Endothelial cell of umbilical vein (primary cell): ENCODE results near the gene ADIPOR2. TPM values are rescaled to one million over a fixed set of nuclear protein-coding genes. Genes with fewer than 3 reads are reported as not detected.

Experiments used
- BruUV-seq: library from RNA; stranded (reverse); fragments of 400-500 nt; replicated peaks from 2 replicates; lab custom pipeline; 2021; lab: Mats Ljungman, UMichigan
- CTCF ChIA-PET: fragments of 300-600, 350-600 bp; sonication (Branson Sonifier 250); formaldehyde crosslinking; loops from one replicate; lab custom pipeline; 2021; ENCODE audit warnings: antibody characterized with exemption, inconsistent platforms; lab: Charles Lee
- POLR2A ChIA-PET: fragments of 300-600, 350-600 bp; sonication (Branson Sonifier 250); formaldehyde crosslinking; loops from one replicate; lab custom pipeline; 2021; ENCODE audit warnings: antibody characterized with exemption, inconsistent platforms; lab: Charles Lee
- DNase-seq: peaks from one replicate; pipeline ENCODE4 v3.0.0-alpha.2; 2011; ENCODE audit warnings: low read depth, low spot score
- FAIRE-seq: peaks from 2 replicates; lab custom pipeline; 2011; peaks lifted over from hg19 to GRCh38; lab: Jason Lieb, UNC
- H2AFZ ChIP-seq: 2 replicates; pipeline ENCODE4 v1.6.0; 2012; ENCODE audit warnings: low read depth, low read length, control low read depth, inconsistent platforms
- H3K27ac ChIP-seq: 2 replicates; pipeline ENCODE4 v1.5.1; 2011; ENCODE audit warnings: low read depth, mild to moderate bottlenecking, control low read depth, low read length, moderate library complexity; ENCODE audit not compliant: insufficient read depth
- H3K27me3 ChIP-seq, 2 experiments: 2 replicates each; pipeline versions ENCODE4 v1.6.0 to v1.6.1; 2011; ENCODE audit warnings: low read length in 2 of 2, mixed read lengths in 1 of 2; ENCODE audit not compliant: control insufficient read depth in 2 of 2, insufficient read depth in 2 of 2
- H3K36me3 ChIP-seq, 2 experiments: 2 replicates in 1 of 2; 3 replicates in 1 of 2; pipeline ENCODE4 v1.5.1; 2011; ENCODE audit warnings: low read length in 2 of 2, mild to moderate bottlenecking in 1 of 2, moderate library complexity in 1 of 2; ENCODE audit not compliant: control insufficient read depth in 2 of 2, insufficient read depth in 2 of 2; ENCODE audit errors: extremely low read depth in 1 of 2
- H3K4me1 ChIP-seq: 3 replicates; pipeline ENCODE4 v1.5.1; 2011; ENCODE audit warnings: mild to moderate bottlenecking, low read length; ENCODE audit not compliant: control insufficient read depth, insufficient read depth; ENCODE audit errors: extremely low read depth
- H3K4me2 ChIP-seq: 2 replicates; pipeline ENCODE4 v1.6.1; 2011; ENCODE audit warnings: low read length, control low read depth, mixed read lengths; ENCODE audit not compliant: insufficient read depth
- H3K4me3 ChIP-seq, 3 experiments: fragments of 200-600 bp in 1 of 3; sonication (generic), shearing (Covaris generic) in 1 of 3; replicated peaks in 1 of 3; 2 replicates each; pipeline ENCODE4 v1.5.1; 2011 to 2016; ENCODE audit warnings: control low read depth in 3 of 3, low read length in 3 of 3, mild to moderate bottlenecking in 2 of 3, inconsistent platforms in 1 of 3, low read depth in 1 of 3, moderate library complexity in 1 of 3; ENCODE audit not compliant: insufficient read depth in 1 of 3
- H3K79me2 ChIP-seq: 2 replicates; pipeline ENCODE4 v1.6.0; 2012; ENCODE audit warnings: low read length, inconsistent platforms; ENCODE audit not compliant: control insufficient read depth, insufficient read depth
- H3K9ac ChIP-seq: replicated peaks from 2 replicates; pipeline ENCODE3; 2011; ENCODE audit warnings: low read length, control low read depth; ENCODE audit not compliant: insufficient read depth; ENCODE audit errors: extremely low read depth
- H3K9me1 ChIP-seq: replicated peaks from 3 replicates; pipeline ENCODE4 v1.6.0; 2011; ENCODE audit warnings: mild to moderate bottlenecking, low read length; ENCODE audit not compliant: control insufficient read depth, insufficient read depth; ENCODE audit errors: extremely low read depth
- H3K9me3 ChIP-seq: replicated peaks from 2 replicates; pipeline ENCODE4 v1.5.1; 2012; ENCODE audit warnings: low read length, inconsistent platforms; ENCODE audit not compliant: control insufficient read depth, insufficient read depth
- H4K20me1 ChIP-seq: replicated peaks from 2 replicates; pipeline ENCODE3; 2011; ENCODE audit warnings: mild to moderate bottlenecking, low read length; ENCODE audit not compliant: control insufficient read depth, insufficient read depth; ENCODE audit errors: extremely low read depth
- EZH2 ChIP-seq: IDR thresholded peaks from 2 replicates; pipeline ENCODE4 v1.6.1; 2012; ENCODE audit warnings: borderline replicate concordance, low read depth, mild to moderate bottlenecking, moderate library complexity, low read length, inconsistent platforms; ENCODE audit not compliant: severe bottlenecking
- FOS ChIP-seq: IDR thresholded peaks from 2 replicates; pipeline ENCODE4 v1.6.1; 2011; ENCODE audit warnings: mild to moderate bottlenecking, low read length, moderate library complexity, borderline replicate concordance; ENCODE audit not compliant: insufficient read depth
- GATA2 ChIP-seq: IDR thresholded peaks from 2 replicates; pipeline ENCODE4 v1.7.0; 2011; ENCODE audit warnings: low read depth, mild to moderate bottlenecking, moderate library complexity, mixed read lengths, low read length; ENCODE audit not compliant: insufficient read length, insufficient read depth
- JUN ChIP-seq: IDR thresholded peaks from 2 replicates; pipeline ENCODE4 v1.6.1; 2011; ENCODE audit warnings: borderline replicate concordance, low read depth; ENCODE audit not compliant: insufficient read length, insufficient read depth
- MYC ChIP-seq: IDR thresholded peaks from one replicate; pipeline ENCODE4 v1.6.1; 2011; ENCODE audit warnings: mild to moderate bottlenecking, low read depth, low read length
- POLR2A ChIP-seq: IDR thresholded peaks from 2 replicates; pipeline ENCODE4 v1.6.1; 2012; ENCODE audit warnings: low read depth, mild to moderate bottlenecking, control low read depth, low read length
- POLR2AphosphoS5 ChIP-seq: IDR thresholded peaks from 2 replicates; pipeline ENCODE4 v1.6.1; 2012; ENCODE audit warnings: low read depth, mild to moderate bottlenecking, control low read depth, low read length, moderate library complexity; ENCODE audit not compliant: insufficient read depth
- dilution Hi-C: fragments of 300-500 bp; cut with MboI; formaldehyde crosslinking; loops from one replicate; pipeline ENCODE4 v1.15.0; 2019; ENCODE audit warnings: low sequenced_read_pairs; ENCODE audit not compliant: extremely low pct_ligation_motif_present
- intact Hi-C: fragments of 100-400 bp; cut with micrococcal nuclease; formaldehyde crosslinking; loops from one replicate; pipeline ENCODE4 v1.10.0; 2022
- polyA plus RNA-seq, 4 experiments: library from polyadenylated mRNA; depleted of rRNA in 3 of 4; stranded (reverse) in 3 of 4; unstranded in 1 of 4; fragments of >200 nt; gene quantifications; 2 replicates each; pipeline versions ENCODE4 v1.2.1 to v1.2.3, GENCODE V29; 2011 to 2012; ENCODE audit warnings: missing spikeins in 1 of 4
- total RNA-seq: library from RNA; stranded (reverse); gene quantifications from 2 replicates; pipeline ENCODE4 v1.2.3, GENCODE V29; 2021
- TF ChIP-seq, protein P1 (sequence below): IDR thresholded peaks from 2 replicates; pipeline ENCODE4 v1.6.1; 2011; ENCODE audit not compliant: insufficient read depth, insufficient read length
- TF ChIP-seq, protein P2 (sequence below), 2 donors: IDR thresholded peaks; 1 replicate in 1 of 2; 2 replicates in 1 of 2; pipeline ENCODE4 v1.5.1; 2011; ENCODE audit warnings: low read length in 2 of 2, mild to moderate bottlenecking in 2 of 2, moderate library complexity in 2 of 2, control low read depth in 1 of 2, inconsistent platforms in 1 of 2, low read depth in 1 of 2; ENCODE audit not compliant: insufficient read depth in 1 of 2; ENCODE audit errors: extremely low read depth in 1 of 2

Gene ADIPOR2
- total and polyA plus RNA-seq, 2 donors (not counting 3 experiments of a cell fraction or from before 2014, with no cell fraction given), result 22.5 to 57.3 TPM

DNA sequence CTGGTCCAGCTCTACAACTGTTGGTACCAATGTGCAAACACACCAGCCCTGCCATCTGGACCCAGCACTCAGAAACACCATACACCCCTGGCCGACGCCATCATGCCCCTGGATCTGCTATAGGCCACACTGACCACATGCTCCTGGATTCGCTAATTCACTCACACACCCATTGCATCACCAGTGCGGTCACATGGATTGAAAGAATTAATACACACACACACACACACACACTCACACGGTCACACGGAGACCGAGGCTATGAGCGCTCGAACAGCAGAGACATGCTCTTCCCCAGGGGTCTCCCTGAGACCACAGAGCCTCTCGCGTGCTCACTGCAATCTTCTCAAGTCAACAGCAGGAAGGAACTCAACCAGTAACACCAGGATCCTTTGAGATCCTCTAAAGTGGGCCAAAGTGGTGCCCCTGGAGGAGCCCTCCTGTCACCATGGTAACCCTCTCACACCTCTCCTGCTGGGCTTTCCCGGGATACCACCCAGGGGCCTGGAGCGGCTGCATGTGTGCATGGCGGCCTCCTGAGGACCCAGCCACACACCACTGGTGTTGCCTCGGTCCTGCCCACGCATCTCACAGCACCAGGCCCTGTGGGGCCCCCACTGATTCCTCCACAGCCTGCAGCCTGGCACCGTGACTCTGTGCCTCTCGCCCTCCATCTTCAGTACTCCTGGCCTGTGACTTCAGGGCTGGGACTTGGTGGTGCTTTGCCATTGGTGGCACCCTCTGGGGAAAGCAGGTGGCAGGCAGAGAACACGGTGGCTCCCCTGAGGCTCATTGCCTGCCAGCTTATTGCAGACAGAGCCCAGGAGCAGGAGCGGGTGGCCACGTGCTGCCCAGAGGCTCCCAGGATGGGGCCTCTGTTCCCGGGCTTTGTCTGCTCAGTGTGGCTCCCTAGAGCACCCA lies 144.6 kb downstream of the ADIPOR2 start:
- FAIRE-seq (no peak), DNase-seq (no peak)
- Histone ChIP-seq H3K79me2 (no peaks in the 10 kb centered on the region), H3K4me2 (no peak overlapping the region), H3K9ac (no peak overlapping the region), H4K20me1 (no peaks in the 10 kb centered on the region), H3K9me1 (no peaks in the 10 kb centered on the region), H3K4me3 (no peak overlapping the region), H2AFZ (no peak overlapping the region), H3K4me1 (no peaks in the 10 kb centered on the region), H3K27ac (no peak overlapping the region), H3K9me3 (no peaks in the 10 kb centered on the region), H3K27me3 (peaks cover 0 to 6% of the 10 kb centered on the region in 2 experiments), H3K36me3 (no peaks in the 10 kb centered on the region)
- no TSS peak for BruUV-seq
- ChIA-PET POLR2A (no interaction called here), CTCF (interaction anchor here (1.9 kb wide), 1 partner anchor 105 kb away, joined by 6 read pairs; no protein-coding TSS in a partner anchor)
- intact Hi-C loops, result no loop called here
- TF ChIP-seq MYC (no peak), POLR2AphosphoS5 (no peak), JUN (no peak), GATA2 (no peak), POLR2A (no peak), FOS (no peak), EZH2 (no peak)
- TF ChIP-seq, protein P1, sequence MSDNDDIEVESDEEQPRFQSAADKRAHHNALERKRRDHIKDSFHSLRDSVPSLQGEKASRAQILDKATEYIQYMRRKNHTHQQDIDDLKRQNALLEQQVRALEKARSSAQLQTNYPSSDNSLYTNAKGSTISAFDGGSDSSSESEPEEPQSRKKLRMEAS, result no peak
- TF ChIP-seq, protein P2, sequence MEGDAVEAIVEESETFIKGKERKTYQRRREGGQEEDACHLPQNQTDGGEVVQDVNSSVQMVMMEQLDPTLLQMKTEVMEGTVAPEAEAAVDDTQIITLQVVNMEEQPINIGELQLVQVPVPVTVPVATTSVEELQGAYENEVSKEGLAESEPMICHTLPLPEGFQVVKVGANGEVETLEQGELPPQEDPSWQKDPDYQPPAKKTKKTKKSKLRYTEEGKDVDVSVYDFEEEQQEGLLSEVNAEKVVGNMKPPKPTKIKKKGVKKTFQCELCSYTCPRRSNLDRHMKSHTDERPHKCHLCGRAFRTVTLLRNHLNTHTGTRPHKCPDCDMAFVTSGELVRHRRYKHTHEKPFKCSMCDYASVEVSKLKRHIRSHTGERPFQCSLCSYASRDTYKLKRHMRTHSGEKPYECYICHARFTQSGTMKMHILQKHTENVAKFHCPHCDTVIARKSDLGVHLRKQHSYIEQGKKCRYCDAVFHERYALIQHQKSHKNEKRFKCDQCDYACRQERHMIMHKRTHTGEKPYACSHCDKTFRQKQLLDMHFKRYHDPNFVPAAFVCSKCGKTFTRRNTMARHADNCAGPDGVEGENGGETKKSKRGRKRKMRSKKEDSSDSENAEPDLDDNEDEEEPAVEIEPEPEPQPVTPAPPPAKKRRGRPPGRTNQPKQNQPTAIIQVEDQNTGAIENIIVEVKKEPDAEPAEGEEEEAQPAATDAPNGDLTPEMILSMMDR (IDR thresholded peaks at IDR 0.05; ENCODE audit: extremely low read depth in 1 of 2, insufficient read depth in 1 of 2, low read depth in 1 of 2, low read length in 2 of 2), result no peak
- dilution Hi-C loops, result no loop called here
